HUES48 (cell line): ENCODE results near the gene G0S2.

Experiments used
- H3K27ac ChIP-seq: one replicate; pipeline ENCODE4 v1.7.0; 2013; ENCODE audit warnings: low read depth, low read length, inconsistent platforms
- H3K27me3 ChIP-seq: 2 replicates; pipeline ENCODE4 v1.6.1; 2013; ENCODE audit warnings: mild to moderate bottlenecking, low read length; ENCODE audit not compliant: control insufficient read depth, insufficient read depth
- H3K36me3 ChIP-seq: 2 replicates; pipeline ENCODE4 v1.6.1; 2013; ENCODE audit warnings: low read length; ENCODE audit not compliant: control insufficient read depth, insufficient read depth
- H3K4me1 ChIP-seq: 2 replicates; pipeline ENCODE4 v1.6.1; 2013; ENCODE audit warnings: mild to moderate bottlenecking, low read length; ENCODE audit not compliant: control insufficient read depth, insufficient read depth
- H3K4me3 ChIP-seq: 2 replicates; pipeline ENCODE4 v1.5.1; 2013; ENCODE audit warnings: mild to moderate bottlenecking, low read depth, low read length
- H3K9ac ChIP-seq: 2 replicates; pipeline ENCODE4 v1.6.1; 2013; ENCODE audit warnings: mild to moderate bottlenecking, low read depth, low read length, moderate library complexity
- H3K9me3 ChIP-seq: 2 replicates; pipeline ENCODE4 v1.6.1; 2013; ENCODE audit warnings: low read length; ENCODE audit not compliant: control insufficient read depth, insufficient read depth

G0S2 gene

DNA sequence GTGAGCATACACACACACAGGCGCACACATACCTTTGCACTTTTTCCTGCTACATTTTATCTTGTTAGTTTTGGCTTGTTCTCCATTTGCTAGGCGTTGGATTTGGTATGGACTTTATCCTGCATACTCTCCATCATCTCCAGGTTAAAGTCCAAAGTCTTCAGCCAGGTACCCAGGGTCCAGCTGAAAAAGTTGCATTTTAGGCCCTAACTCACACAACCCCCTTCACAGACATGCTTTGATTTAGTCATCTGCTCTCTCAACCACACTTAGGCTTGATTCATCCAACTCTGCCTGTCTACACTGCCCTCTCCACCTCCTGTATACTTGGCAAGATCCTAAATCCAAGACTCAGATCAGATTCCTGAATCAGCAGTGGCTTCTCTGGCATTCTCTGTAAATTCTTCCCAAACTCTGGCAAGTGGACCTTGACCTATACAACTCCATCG is 12.3 kb upstream of the G0S2 start:
- Histone ChIP-seq H3K4me1 (no peaks in the 10 kb centered on the region), H3K27ac (no peak overlapping the region), H3K4me3 (no peak overlapping the region), H3K9me3 (no peaks in the 10 kb centered on the region), H3K9ac (no peak overlapping the region), H3K36me3 (no peaks in the 10 kb centered on the region), H3K27me3 (no peaks in the 10 kb centered on the region)

DNA sequence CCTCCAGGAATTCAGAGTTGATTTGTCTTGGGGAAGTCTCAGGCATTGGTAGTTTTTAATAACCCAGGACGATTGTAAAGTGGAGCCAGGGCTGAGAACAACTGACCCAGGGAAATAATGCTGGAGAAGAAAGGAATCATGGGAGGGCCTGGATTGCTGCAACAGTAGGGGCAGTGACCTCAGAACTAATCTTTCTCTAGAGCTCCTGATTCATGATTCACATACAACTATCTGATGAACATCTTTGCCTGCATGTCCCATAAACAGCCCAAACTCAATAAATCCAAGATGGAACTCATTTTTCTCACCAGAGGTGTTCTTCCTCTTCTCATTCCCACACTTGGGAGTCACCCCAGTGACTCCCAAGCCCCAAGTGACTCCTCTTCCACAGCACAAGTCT is 8.1 kb upstream of the G0S2 start:
- Histone ChIP-seq H3K9ac (no peak overlapping the region), H3K4me1 (no peaks in the 10 kb centered on the region), H3K9me3 (no peaks in the 10 kb centered on the region), H3K27ac (no peak overlapping the region), H3K4me3 (no peak overlapping the region), H3K27me3 (peaks cover 5% of the 10 kb centered on the region; the same call in 1 of the 2 replicates), H3K36me3 (no peaks in the 10 kb centered on the region)

DNA sequence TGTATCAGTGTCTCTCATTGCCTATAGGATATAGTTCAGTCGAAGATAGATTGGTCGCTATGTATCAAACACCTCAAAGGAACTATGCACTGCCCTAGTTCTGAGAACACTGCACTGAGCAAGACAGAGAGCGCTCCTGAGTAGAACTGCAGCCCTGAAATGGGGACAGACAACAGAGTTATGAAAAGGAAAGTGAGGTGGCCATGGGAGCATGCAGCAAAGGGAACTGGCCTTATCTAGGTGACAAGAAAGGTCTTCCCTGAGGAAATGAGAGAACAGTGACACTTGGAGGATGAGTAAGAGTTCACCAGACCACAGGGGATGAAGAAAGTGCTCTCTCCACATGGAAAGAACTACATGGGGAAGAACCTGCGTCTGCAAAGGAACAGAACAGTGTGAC is 7.5 kb upstream of the G0S2 start:
- H3K27ac ChIP-seq, result no peak overlapping the region
- H3K4me1 ChIP-seq, result no peaks in the 10 kb centered on the region
- H3K4me3 ChIP-seq, result no peak overlapping the region
- peaks cover 8% of the 10 kb centered on the region for H3K27me3 ChIP-seq
- no peaks in the 10 kb centered on the region for H3K36me3 ChIP-seq
- H3K9ac ChIP-seq, result no peak overlapping the region
- no peaks in the 10 kb centered on the region for H3K9me3 ChIP-seq

DNA sequence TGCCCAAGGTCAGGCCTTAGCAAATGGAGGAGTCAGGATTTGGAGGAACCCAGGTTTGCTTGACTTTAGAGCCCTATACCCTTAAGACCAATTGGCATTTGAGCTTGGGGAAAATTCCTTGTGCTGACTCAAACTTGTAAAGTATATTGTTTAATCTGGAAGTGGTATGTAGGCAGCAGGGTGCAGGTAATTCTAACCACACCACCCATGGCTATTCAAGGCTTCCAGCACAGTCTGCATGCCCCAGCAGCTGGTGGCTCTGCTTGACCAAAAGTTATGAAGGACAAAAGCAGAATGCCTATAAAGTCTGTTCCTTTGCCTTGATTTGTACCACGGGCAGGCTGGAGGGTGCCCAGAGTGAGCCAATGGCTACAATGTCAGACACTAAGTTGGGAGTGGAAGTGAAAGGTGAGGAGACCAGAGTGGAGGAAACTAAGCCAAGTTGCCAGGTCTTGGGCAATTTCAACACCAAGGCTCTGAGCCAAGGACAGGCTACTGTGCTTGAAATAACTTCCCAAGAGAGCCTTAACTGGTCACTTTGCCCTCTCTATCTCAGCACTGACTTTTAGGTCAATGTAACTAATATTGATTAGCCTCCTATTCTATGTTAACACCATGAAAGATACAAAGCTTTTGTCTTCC is 4.7 kb upstream of the G0S2 start:
- Histone ChIP-seq H3K36me3 (no peaks in the 10 kb centered on the region), H3K27me3 (peaks cover 36% of the 10 kb centered on the region), H3K9me3 (no peaks in the 10 kb centered on the region), H3K9ac (no peak overlapping the region), H3K4me1 (peaks cover 12% of the 10 kb centered on the region), H3K4me3 (no peak overlapping the region), H3K27ac (no peak overlapping the region)

DNA sequence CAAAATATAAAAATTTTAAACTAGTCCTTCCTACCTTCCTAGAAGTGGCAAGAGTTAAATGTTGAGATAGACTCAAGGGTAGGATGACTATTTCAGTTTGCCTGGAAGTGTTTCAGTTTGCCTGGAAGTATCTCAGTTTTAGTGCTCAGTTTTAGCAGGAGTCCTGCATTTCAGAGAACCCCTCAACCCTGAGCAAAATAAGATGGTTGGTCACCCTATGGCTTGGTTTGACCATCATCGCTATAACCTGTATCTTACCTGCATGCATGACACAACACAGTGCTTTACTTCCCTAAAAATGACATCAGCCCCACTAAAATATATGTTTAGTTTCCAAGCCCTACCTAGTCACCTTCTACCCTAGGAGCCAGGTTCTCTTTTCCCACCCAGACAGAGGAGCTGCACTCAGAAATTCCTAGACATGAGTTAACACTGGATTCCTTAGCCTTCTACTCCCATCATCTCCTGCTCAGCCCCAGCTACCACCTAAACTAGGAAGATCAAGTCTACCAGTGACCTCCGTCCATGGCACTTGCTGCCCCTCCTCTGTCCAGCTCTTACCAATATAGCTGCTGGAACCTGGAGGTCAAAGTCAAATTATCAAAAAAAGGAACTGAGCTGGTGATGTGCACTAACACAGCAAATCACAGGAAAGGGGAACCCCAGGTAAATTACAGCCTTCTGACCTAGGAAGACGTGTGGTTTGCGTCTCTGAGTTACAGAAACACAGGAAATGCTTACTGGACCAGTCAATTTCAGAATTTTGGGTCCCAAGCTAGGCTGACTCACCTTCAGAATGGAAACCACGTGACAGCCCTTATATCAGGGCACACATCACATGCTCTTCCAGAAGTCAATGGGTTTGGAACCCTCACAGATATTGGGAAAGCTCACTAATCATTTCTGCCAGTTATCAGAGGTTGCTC is 2.2 kb upstream of the G0S2 start:
- Histone ChIP-seq H3K9ac (no peak overlapping the region), H3K27ac (no peak overlapping the region), H3K27me3 (peaks cover 60% of the 10 kb centered on the region), H3K4me3 (no peak overlapping the region), H3K36me3 (no peaks in the 10 kb centered on the region), H3K4me1 (peaks cover 12% of the 10 kb centered on the region), H3K9me3 (no peaks in the 10 kb centered on the region)

DNA sequence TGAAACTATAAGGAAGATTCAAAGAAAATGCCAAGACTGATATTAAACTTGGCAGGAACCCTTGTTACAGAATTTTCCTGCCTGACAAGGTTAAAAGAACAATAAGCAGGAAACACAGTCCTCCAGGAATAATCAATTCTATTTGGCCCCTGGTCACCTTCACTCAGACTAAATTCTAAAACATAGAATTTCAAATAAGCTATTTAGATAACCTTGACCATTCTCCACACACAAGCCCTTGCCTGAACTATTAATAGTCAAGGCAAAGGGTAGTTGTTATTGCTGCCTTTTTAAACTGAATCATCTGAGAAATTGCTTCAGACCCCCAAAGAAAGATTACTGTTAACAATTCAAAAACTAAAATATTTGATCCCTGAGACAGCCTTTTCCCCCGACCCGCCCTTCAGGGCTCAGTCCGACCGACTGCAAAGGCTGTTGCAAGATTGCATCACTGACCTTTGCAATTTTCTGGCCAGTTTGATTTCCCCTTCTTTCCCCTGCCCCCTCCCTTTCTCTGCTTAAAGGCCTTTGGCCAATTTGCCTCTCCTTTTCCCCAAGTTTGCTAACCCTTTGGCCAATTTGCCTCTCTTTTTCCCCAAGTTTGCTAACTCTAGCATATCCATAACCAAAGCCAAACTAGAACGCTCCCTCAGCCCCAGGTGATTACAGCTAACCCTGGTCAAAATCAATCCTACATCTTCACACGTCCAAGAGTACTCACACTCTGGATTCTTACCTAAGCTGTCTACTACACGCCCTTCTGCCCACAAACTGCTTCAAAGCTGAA is 1.4 kb upstream of the G0S2 start:
- Histone ChIP-seq H3K27ac (no peak overlapping the region), H3K27me3 (peaks cover 68% of the 10 kb centered on the region), H3K36me3 (no peaks in the 10 kb centered on the region), H3K9ac (no peak overlapping the region; the same call in 1 of the 2 replicates), H3K9me3 (no peaks in the 10 kb centered on the region), H3K4me3 (no peak overlapping the region), H3K4me1 (peaks cover 12% of the 10 kb centered on the region)

DNA sequence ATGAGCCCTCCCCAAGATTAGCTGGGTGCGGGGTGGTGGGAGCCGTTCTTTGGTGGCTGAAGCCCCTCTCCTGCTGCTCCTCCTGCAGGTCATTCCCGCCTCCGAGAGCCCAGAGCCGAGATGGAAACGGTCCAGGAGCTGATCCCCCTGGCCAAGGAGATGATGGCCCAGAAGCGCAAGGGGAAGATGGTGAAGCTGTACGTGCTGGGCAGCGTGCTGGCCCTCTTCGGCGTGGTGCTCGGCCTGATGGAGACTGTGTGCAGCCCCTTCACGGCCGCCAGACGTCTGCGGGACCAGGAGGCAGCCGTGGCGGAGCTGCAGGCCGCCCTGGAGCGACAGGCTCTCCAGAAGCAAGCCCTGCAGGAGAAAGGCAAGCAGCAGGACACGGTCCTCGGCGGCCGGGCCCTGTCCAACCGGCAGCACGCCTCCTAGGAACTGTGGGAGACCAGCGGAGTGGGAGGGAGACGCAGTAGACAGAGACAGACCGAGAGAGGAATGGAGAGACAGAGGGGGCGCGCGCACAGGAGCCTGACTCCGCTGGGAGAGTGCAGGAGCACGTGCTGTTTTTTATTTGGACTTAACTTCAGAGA is 448 bp downstream of the G0S2 start:
- Histone ChIP-seq H3K9me3 (no peaks in the 10 kb centered on the region), H3K4me3 (peak overlapping the region; percentile 76), H3K27me3 (peaks cover 84% of the 10 kb centered on the region), H3K27ac (no peak overlapping the region), H3K36me3 (no peaks in the 10 kb centered on the region), H3K4me1 (peaks cover 12% of the 10 kb centered on the region), H3K9ac (no peak overlapping the region)

DNA sequence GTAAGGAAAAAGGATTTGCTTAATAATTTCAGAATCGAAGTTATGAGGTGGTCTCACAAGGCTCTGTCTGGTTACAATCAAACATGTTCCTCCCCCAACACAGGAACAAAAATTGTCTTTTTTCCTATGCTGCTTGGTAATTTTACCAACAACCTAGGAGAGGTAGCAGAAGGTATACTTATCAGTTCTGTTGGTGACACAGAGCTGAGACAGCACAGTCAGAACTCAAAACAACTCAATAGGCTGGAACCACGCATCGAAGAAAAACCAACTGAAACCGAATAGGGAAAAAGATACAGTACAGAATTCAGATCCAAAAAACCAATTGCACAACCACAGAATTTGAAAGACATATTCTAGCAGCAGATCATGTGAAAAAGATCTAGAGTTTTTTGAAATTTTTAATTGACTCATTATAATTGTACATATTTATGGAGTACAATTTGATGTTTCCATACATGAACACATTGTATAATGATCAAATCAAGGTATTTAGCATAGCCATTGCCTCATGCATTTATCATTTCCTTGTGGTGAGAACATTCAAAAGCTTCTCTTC is 3.8 kb downstream of the G0S2 start:
- Histone ChIP-seq H3K36me3 (no peaks in the 10 kb centered on the region), H3K27me3 (peaks cover 76% of the 10 kb centered on the region), H3K9ac (no peak overlapping the region), H3K9me3 (no peaks in the 10 kb centered on the region), H3K4me3 (no peak overlapping the region), H3K4me1 (peaks cover 8% of the 10 kb centered on the region), H3K27ac (no peak overlapping the region)

DNA sequence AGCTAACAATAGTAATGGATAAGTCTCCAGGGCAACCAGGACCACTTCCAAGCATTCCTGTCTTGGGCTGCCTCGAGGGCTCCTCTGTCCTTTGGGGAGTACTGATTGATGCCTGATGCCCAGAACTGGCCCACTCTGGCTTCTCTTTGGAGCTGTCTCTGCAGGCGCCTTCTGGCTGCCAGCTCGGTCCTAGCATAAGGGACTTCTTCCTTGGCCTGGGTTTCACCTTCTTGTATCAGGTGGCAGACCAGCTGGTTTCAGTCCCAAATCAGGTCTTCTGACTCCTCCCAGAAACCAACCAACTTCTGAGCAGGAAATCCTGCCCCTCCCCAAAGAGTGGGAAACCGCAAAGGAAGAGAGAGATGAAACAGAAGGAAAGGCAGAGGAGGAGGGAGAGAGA is 10.6 kb downstream of the G0S2 start:
- no peak overlapping the region for H3K9ac ChIP-seq
- no peak overlapping the region for H3K27ac ChIP-seq
- H3K9me3 ChIP-seq, result no peaks in the 10 kb centered on the region
- H3K36me3 ChIP-seq, result no peaks in the 10 kb centered on the region
- no peaks in the 10 kb centered on the region for H3K4me1 ChIP-seq
- H3K27me3 ChIP-seq, result peaks cover 12% of the 10 kb centered on the region; the same call in 1 of the 2 replicates
- H3K4me3 ChIP-seq, result no peak overlapping the region

DNA sequence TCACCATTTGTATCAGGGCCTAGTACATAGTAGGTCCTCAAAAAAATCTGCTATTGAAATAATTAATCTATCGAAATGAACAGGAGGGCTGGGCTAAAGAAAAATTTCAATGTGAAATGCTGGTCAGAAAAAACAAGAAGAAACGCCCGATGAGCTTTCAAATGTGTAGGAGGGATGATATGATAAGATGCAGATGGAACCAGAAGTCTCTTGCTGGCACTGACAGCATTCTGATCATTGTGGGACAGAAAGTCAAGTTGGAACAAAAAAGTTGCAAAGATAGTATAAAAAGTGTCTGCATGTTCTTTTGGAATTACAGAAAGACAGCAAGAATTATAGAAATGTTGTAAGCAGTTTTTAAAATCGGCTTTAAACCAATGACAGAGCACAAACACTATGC is 11.1 kb downstream of the G0S2 start:
- Histone ChIP-seq H3K4me3 (no peak overlapping the region), H3K9ac (no peak overlapping the region), H3K27ac (no peak overlapping the region), H3K4me1 (no peaks in the 10 kb centered on the region), H3K27me3 (peaks cover 8% of the 10 kb centered on the region; the same call in 1 of the 2 replicates), H3K9me3 (no peaks in the 10 kb centered on the region), H3K36me3 (no peaks in the 10 kb centered on the region)
